GM19328 (cell line): ENCODE measurements around the gene CHL1.

ENCODE experiments used
- ATAC-seq: cut with Tn5 transposase; IDR thresholded peaks from one replicate; pipeline ENCODE4 v1.9.1; 2021; ENCODE audit warnings: mild to moderate bottlenecking, moderate library complexity; ENCODE audit not compliant: unreplicated experiment

The CHL1 gene

GRCh38 chr3:212432-212831 lies 15.9 kb downstream of the CHL1 start:
- no peak for ATAC-seq

- no peak for ATAC-seq
These were observed 20.7 kb downstream of the CHL1 start for GRCh38 chr3:217099-217813.

GRCh38 chr3:217948-218347 lies 21.4 kb downstream of the CHL1 start:
- no peak for ATAC-seq

GRCh38 chr3:228442-229182 lies 32.0 kb downstream of the CHL1 start:
- no peak for ATAC-seq

GRCh38 chr3:229183-229661 lies 32.7 kb downstream of the CHL1 start:
- ATAC-seq: no peak

GRCh38 chr3:236881-237280 lies 40.3 kb downstream of the CHL1 start:
- ATAC-seq: no peak

GRCh38 chr3:242602-243355 lies 46.2 kb downstream of the CHL1 start:
- ATAC-seq: no peak

GRCh38 chr3:243356-243725 lies 46.8 kb downstream of the CHL1 start:
- no peak for ATAC-seq

- ATAC-seq: no peak
These were observed 47.5 kb downstream of the CHL1 start for GRCh38 chr3:244041-244440.

GRCh38 chr3:247916-248315 lies 51.4 kb downstream of the CHL1 start:
- ATAC-seq: no peak

GRCh38 chr3:248864-249520 lies 52.4 kb downstream of the CHL1 start:
- no peak for ATAC-seq

- no peak for ATAC-seq
These were observed 53.2 kb downstream of the CHL1 start for GRCh38 chr3:249587-250262.

- ATAC-seq: no peak
These were observed 59.9 kb downstream of the CHL1 start for GRCh38 chr3:256501-256900.

- ATAC-seq: no peak
These were observed 61.3 kb downstream of the CHL1 start for GRCh38 chr3:257826-258225.

- no peak for ATAC-seq
These were observed 64.3 kb downstream of the CHL1 start for GRCh38 chr3:260898-261297.

GRCh38 chr3:263393-263792 lies 66.8 kb downstream of the CHL1 start:
- no peak for ATAC-seq

- ATAC-seq: no peak
These were observed 68.0 kb downstream of the CHL1 start for GRCh38 chr3:264394-265156.

GRCh38 chr3:267101-267500 lies 70.5 kb downstream of the CHL1 start:
- ATAC-seq: no peak

GRCh38 chr3:270688-271087 lies 74.1 kb downstream of the CHL1 start:
- no peak for ATAC-seq

- no peak for ATAC-seq
These were observed 78.4 kb downstream of the CHL1 start for GRCh38 chr3:274927-275326.
